Measurements from ENCODE around the gene UBE2F. TPM values are rescaled to one million over a fixed set of nuclear protein-coding genes. Genes with fewer than 3 reads are reported as not detected.
"Not testable (repeated sequence)": the region's sequence is repeated elsewhere in the genome, so short reads cannot be mapped to it uniquely, and the experiment has no call there.

UBE2F gene
- polyA plus RNA-seq, 4 donors: 48.0 to 51.0 (median 48.7) TPM

- DNase-seq (ENCODE audit: low read depth in 4 of 4, low spot score in 3 of 4): no peak
Measured at GRCh38 chr2:237977380-237977779, 10.6 kb downstream of the UBE2F start.

GRCh38 chr2:237978058-237978712, 11.4 kb downstream of the UBE2F start:
- DNase-seq (ENCODE audit: low read depth in 4 of 4, low spot score in 3 of 4): no peak

- no peak for DNase-seq (ENCODE audit: low read depth in 4 of 4, low spot score in 3 of 4)
Measured at GRCh38 chr2:237979331-237979730, 12.5 kb downstream of the UBE2F start.

- DNase-seq (ENCODE audit: low read depth in 4 of 4, low spot score in 3 of 4): no peak
Measured at GRCh38 chr2:237980087-237980486, 13.3 kb downstream of the UBE2F start.

- DNase-seq (ENCODE audit: low read depth in 4 of 4, low spot score in 3 of 4): no peak
Measured at GRCh38 chr2:237980751-237981150, 13.9 kb downstream of the UBE2F start.

GRCh38 chr2:237981621-237982020, 14.8 kb downstream of the UBE2F start:
- DNase-seq (ENCODE audit: low read depth in 4 of 4, low spot score in 3 of 4): not testable (repeated sequence)

GRCh38 chr2:237982039-237982725, 15.4 kb downstream of the UBE2F start:
- no peak for DNase-seq (ENCODE audit: low read depth in 4 of 4, low spot score in 3 of 4)

- DNase-seq (ENCODE audit: low read depth in 4 of 4, low spot score in 3 of 4): no peak
Measured at GRCh38 chr2:237983922-237984321, 17.1 kb downstream of the UBE2F start.

- no peak for DNase-seq (ENCODE audit: low read depth in 4 of 4, low spot score in 3 of 4)
Measured at GRCh38 chr2:237987268-237987667, 20.5 kb downstream of the UBE2F start.

- DNase-seq (ENCODE audit: low read depth in 4 of 4, low spot score in 3 of 4): no peak
Measured at GRCh38 chr2:237993701-237994100, 26.9 kb downstream of the UBE2F start.

- no peak for DNase-seq (ENCODE audit: low read depth in 4 of 4, low spot score in 3 of 4)
Measured at GRCh38 chr2:237995036-237995435, 28.2 kb downstream of the UBE2F start.

- no peak for DNase-seq (ENCODE audit: low read depth in 4 of 4, low spot score in 3 of 4)
Measured at GRCh38 chr2:237996021-237996593, 29.3 kb downstream of the UBE2F start.

- DNase-seq (ENCODE audit: low read depth in 4 of 4, low spot score in 3 of 4): no peak
Measured at GRCh38 chr2:237997521-237997920, 30.7 kb downstream of the UBE2F start.

GRCh38 chr2:237998530-237998929, 31.7 kb downstream of the UBE2F start:
- no peak for DNase-seq (ENCODE audit: low read depth in 4 of 4, low spot score in 3 of 4)

GRCh38 chr2:238003234-238004031, 36.6 kb downstream of the UBE2F start:
- no peak for DNase-seq (ENCODE audit: low read depth in 4 of 4, low spot score in 3 of 4)

- no peak for DNase-seq (ENCODE audit: low read depth in 4 of 4, low spot score in 3 of 4)
Measured at GRCh38 chr2:238004077-238004830, 37.4 kb downstream of the UBE2F start.

GRCh38 chr2:238005528-238005927, 38.7 kb downstream of the UBE2F start:
- DNase-seq (ENCODE audit: low read depth in 4 of 4, low spot score in 3 of 4): no peak

- DNase-seq (ENCODE audit: low read depth in 4 of 4, low spot score in 3 of 4): no peak
Measured at GRCh38 chr2:238006510-238006909, 39.7 kb downstream of the UBE2F start.

- no peak for DNase-seq (ENCODE audit: low read depth in 4 of 4, low spot score in 3 of 4)
Measured at GRCh38 chr2:238007924-238008323, 41.1 kb downstream of the UBE2F start.

GRCh38 chr2:238009563-238009962, 42.7 kb downstream of the UBE2F start:
- DNase-seq (ENCODE audit: low read depth in 4 of 4, low spot score in 3 of 4): no peak

Measured in right renal pelvis (tissue), 4 donors.